ENCODE measurements around the gene CXCL16. TPM values are rescaled to one million over a fixed set of nuclear protein-coding genes. Genes with fewer than 3 reads are reported as not detected.

CXCL16 gene
- total RNA-seq, 1 donor from 2014 or later = 0.21 TPM

DNA sequence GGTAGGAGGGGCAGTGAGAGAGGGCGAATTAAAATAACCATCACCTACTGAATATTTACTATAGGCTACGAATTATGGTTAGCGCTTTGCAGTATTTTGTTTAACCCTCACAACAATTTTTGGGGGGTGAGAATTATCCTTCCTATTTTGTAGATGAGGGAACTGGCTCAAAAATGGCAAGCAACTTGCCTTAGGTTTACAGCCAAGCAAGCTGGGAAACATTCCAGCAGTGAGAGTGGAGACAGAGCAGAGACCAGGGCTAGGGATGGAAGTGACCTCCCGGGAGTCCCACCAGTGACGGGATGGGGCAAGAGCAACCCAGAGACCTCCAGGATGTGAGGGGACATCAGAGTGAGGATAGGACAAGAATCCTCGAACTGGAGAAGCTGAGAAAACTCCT, 46.8 kb upstream of the CXCL16 start:
- Histone ChIP-seq H3K27me3 (peaks cover 92% of the 10 kb centered on the region), H3K4me3 (no peak overlapping the region), H3K27ac (no peak overlapping the region), H3K9ac (no peak overlapping the region), H3K4me2 (peak overlapping the region; percentile 53), H3K36me3 (no peaks in the 10 kb centered on the region), H2AFZ (replicated peaks) (no peak overlapping the region), H3K9me3 (ENCODE audit: low read depth) (no peaks in the 10 kb centered on the region), H4K20me1 (ENCODE audit: low read depth) (peaks cover 9% of the 10 kb centered on the region), H3K79me2 (ENCODE audit: low read depth) (no peaks in the 10 kb centered on the region), H3F3A (ENCODE audit: low read depth) (peaks cover 38% of the 10 kb centered on the region), H3K4me1 (peaks cover 13% of the 10 kb centered on the region)
- TF ChIP-seq EZH2phosphoT487 (IDR thresholded peaks at IDR 0.05) = no peak
- TF ChIP-seq, protein P1, sequence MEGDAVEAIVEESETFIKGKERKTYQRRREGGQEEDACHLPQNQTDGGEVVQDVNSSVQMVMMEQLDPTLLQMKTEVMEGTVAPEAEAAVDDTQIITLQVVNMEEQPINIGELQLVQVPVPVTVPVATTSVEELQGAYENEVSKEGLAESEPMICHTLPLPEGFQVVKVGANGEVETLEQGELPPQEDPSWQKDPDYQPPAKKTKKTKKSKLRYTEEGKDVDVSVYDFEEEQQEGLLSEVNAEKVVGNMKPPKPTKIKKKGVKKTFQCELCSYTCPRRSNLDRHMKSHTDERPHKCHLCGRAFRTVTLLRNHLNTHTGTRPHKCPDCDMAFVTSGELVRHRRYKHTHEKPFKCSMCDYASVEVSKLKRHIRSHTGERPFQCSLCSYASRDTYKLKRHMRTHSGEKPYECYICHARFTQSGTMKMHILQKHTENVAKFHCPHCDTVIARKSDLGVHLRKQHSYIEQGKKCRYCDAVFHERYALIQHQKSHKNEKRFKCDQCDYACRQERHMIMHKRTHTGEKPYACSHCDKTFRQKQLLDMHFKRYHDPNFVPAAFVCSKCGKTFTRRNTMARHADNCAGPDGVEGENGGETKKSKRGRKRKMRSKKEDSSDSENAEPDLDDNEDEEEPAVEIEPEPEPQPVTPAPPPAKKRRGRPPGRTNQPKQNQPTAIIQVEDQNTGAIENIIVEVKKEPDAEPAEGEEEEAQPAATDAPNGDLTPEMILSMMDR (IDR thresholded peaks at IDR 0.05) = no peak
- TF ChIP-seq EZH2 (IDR thresholded peaks at IDR 0.05) = no peak
- no peak overlapping the region for H3K27ac Mint-ChIP-seq
- H3K36me3 Mint-ChIP-seq = no peaks in the 10 kb centered on the region
- H3K27me3 Mint-ChIP-seq (ENCODE audit: insufficient read depth, low read depth) = peaks cover 20% of the 10 kb centered on the region
- no peak overlapping the region for H3K4me3 Mint-ChIP-seq
- peaks cover 11% of the 10 kb centered on the region for H3K4me1 Mint-ChIP-seq
- DNase-seq (ENCODE audit: low spot score) = no peak
- H3K9me3 Mint-ChIP-seq = no peaks in the 10 kb centered on the region

DNA sequence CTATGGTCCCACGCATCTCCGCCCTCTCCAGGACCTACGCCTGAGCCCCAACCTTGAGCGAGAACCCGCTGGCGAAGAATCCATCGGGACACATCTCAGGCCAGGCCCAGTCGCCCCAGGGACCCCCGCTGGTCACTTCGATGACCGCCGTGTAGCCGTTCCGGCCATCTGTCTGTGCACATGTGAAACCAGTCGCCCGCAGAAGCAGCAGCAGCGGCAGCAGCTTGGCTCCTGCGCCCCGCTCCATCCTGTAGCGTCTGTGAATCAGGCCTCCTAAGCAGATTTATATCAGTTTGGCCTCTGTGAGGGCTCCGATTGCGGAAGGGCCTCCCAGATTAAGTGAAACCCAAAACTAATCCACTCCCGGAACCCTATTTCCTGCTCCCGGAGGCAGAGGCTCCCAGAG, 46.4 kb upstream of the CXCL16 start, which contains the start of gene VMO1:
Gene VMO1 (minus strand): TSS at position 259 of the 406 bp plus-strand sequence. CDS start 12 bp downstream, at position 247.
- H3K4me2 ChIP-seq = peak within 1 kb of the TSS; percentile 53
- no peaks in the 10 kb centered on the region for H3K9me3 Mint-ChIP-seq
- peak; percentile 45 for DNase-seq (ENCODE audit: low spot score)
- H3K4me3 ChIP-seq = peak within 1 kb of the TSS; percentile 1
- H3K27ac Mint-ChIP-seq = no peak within 1 kb of the TSS
- no peaks in the 10 kb centered on the region for H3K36me3 ChIP-seq
- no peak within 1 kb of the TSS for H3K27ac ChIP-seq
- TF ChIP-seq, protein P1 (IDR thresholded peaks at IDR 0.05) = no peak
- TF ChIP-seq EZH2phosphoT487 (IDR thresholded peaks at IDR 0.05) = no peak
- no peak for TF ChIP-seq EZH2 (IDR thresholded peaks at IDR 0.05)
- peaks cover 38% of the 10 kb centered on the region for H3F3A ChIP-seq (ENCODE audit: low read depth)
- H3K9me3 ChIP-seq (ENCODE audit: low read depth) = no peaks in the 10 kb centered on the region
- H3K27me3 ChIP-seq = peaks cover 88% of the 10 kb centered on the region
- peaks cover 11% of the 10 kb centered on the region for H3K4me1 Mint-ChIP-seq
- H3K79me2 ChIP-seq (ENCODE audit: low read depth) = no peaks in the 10 kb centered on the region
- H3K27me3 Mint-ChIP-seq (ENCODE audit: insufficient read depth, low read depth) = peaks cover 19% of the 10 kb centered on the region
- H2AFZ ChIP-seq (replicated peaks) = no peak within 1 kb of the TSS
- H3K4me1 ChIP-seq = peaks cover 13% of the 10 kb centered on the region
- H3K36me3 Mint-ChIP-seq = no peaks in the 10 kb centered on the region
- H4K20me1 ChIP-seq (ENCODE audit: low read depth) = peaks cover 9% of the 10 kb centered on the region
- no peak within 1 kb of the TSS for H3K4me3 Mint-ChIP-seq
- no peak within 1 kb of the TSS for H3K9ac ChIP-seq

DNA sequence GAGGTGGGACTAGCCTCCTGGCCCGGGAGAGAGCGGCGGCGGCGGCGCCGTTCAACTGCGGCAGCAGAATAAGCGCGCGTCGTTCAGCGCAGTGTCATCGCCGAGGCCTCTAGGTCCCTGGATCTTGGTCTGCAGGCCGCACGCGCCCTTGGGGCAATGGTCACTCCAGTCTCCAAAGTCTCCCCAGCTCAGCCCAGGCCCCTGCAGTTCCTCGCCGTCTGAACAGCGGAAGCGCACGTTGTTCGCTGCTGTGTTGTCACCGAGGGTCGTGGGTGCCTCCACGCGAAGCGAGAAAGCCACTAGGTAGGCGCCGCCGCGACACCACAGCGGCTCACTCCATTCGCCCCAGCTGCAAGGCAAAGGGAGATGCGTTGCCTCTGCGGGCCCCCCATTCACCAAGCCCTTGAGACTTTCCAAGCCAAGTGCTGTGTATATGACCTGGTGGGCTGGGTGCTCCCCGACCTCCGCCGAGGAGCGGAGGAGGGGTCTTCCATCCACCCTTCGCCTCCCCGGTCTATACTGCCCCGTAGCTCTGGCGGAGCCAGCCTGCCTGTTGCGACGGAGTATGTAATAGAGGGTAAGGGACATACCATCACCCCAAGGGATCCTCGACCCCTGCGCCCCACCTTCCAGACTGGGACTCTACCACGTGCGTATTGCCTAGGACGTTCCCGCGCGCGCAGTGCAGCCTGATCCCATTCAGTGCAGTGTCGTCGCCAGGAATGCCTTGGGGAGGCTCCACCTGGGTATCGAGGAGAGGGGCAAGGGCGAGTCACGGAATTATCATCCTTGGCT, 45.8 kb upstream of the CXCL16 start:
- Histone ChIP-seq H3K79me2 (ENCODE audit: low read depth) (no peaks in the 10 kb centered on the region), H3K9me3 (ENCODE audit: low read depth) (no peaks in the 10 kb centered on the region), H3K4me2 (peak overlapping the region; percentile 53), H4K20me1 (ENCODE audit: low read depth) (peaks cover 9% of the 10 kb centered on the region), H3F3A (ENCODE audit: low read depth) (peaks cover 37% of the 10 kb centered on the region), H3K27me3 (peaks cover 82% of the 10 kb centered on the region), H3K9ac (no peak overlapping the region), H3K4me1 (peaks cover 13% of the 10 kb centered on the region), H3K4me3 (no peak overlapping the region), H3K27ac (no peak overlapping the region), H3K36me3 (no peaks in the 10 kb centered on the region), H2AFZ (replicated peaks) (no peak overlapping the region)
- TF ChIP-seq EZH2 (IDR thresholded peaks at IDR 0.05) (no peak), EZH2phosphoT487 (IDR thresholded peaks at IDR 0.05) (no peak)
- TF ChIP-seq, protein P1 (IDR thresholded peaks at IDR 0.05) = no peak
- peaks cover 8% of the 10 kb centered on the region for H3K4me1 Mint-ChIP-seq
- H3K27me3 Mint-ChIP-seq (ENCODE audit: insufficient read depth, low read depth) = peaks cover 15% of the 10 kb centered on the region
- H3K36me3 Mint-ChIP-seq = no peaks in the 10 kb centered on the region
- H3K27ac Mint-ChIP-seq = no peak overlapping the region
- no peaks in the 10 kb centered on the region for H3K9me3 Mint-ChIP-seq
- no peak for DNase-seq (ENCODE audit: low spot score)
- no peak overlapping the region for H3K4me3 Mint-ChIP-seq

All from neural progenitor cell (in vitro differentiated cells).